Parathyroid adenoma (tissue), 2 donors: ENCODE results near the gene NSG1.

Experiments
- H2AFZ ChIP-seq: fragments of 300-600 bp; sonication (generic); one replicate; pipeline ENCODE4 v1.7.0; 2017; ENCODE audit warnings: antibody characterized with exemption, mild to moderate bottlenecking
- H3K27ac ChIP-seq: fragments of 300-600 bp; sonication (generic); one replicate; pipeline ENCODE4 v1.7.0; 2017
- H3K27me3 ChIP-seq: fragments of 300-600 bp; sonication (generic); one replicate; pipeline ENCODE4 v1.7.0; 2017; ENCODE audit warnings: low read length; ENCODE audit not compliant: control insufficient read depth, insufficient read depth
- H3K36me3 ChIP-seq: fragments of 300-600 bp; sonication (generic); one replicate; pipeline ENCODE4 v1.7.0; 2017; ENCODE audit warnings: low read length; ENCODE audit not compliant: control insufficient read depth, insufficient read depth
- H3K4me1 ChIP-seq: fragments of 300-600 bp; sonication (generic); one replicate; pipeline ENCODE4 v1.7.0; 2017; ENCODE audit warnings: control low read depth
- H3K4me2 ChIP-seq: fragments of 300-600 bp; sonication (generic); one replicate; pipeline ENCODE4 v1.7.0; 2017; ENCODE audit warnings: low read length
- H3K4me3 ChIP-seq: fragments of 300-600 bp; sonication (generic); one replicate; pipeline ENCODE4 v1.7.0; 2017; ENCODE audit warnings: low read depth, low read length
- H3K79me2 ChIP-seq: fragments of 300-600 bp; sonication (generic); one replicate; pipeline ENCODE4 v1.7.0; 2017; ENCODE audit warnings: control low read depth
- H3K9ac ChIP-seq: fragments of 300-600 bp; sonication (generic); one replicate; pipeline ENCODE4 v1.7.0; 2017; ENCODE audit warnings: mild to moderate bottlenecking
- H3K9me3 ChIP-seq: fragments of 300-600 bp; sonication (generic); one replicate; pipeline ENCODE4 v1.7.0; 2017; ENCODE audit warnings: low read length; ENCODE audit not compliant: control insufficient read depth
- TF ChIP-seq, protein P1 (sequence below): fragments of 300-600 bp; sonication (generic); IDR thresholded peaks from one replicate; pipeline ENCODE4 v1.7.0; 2017; ENCODE audit warnings: antibody characterized with exemption, mild to moderate bottlenecking
- donor health status: primary hyperparathyroidism.

NSG1 gene

DNA sequence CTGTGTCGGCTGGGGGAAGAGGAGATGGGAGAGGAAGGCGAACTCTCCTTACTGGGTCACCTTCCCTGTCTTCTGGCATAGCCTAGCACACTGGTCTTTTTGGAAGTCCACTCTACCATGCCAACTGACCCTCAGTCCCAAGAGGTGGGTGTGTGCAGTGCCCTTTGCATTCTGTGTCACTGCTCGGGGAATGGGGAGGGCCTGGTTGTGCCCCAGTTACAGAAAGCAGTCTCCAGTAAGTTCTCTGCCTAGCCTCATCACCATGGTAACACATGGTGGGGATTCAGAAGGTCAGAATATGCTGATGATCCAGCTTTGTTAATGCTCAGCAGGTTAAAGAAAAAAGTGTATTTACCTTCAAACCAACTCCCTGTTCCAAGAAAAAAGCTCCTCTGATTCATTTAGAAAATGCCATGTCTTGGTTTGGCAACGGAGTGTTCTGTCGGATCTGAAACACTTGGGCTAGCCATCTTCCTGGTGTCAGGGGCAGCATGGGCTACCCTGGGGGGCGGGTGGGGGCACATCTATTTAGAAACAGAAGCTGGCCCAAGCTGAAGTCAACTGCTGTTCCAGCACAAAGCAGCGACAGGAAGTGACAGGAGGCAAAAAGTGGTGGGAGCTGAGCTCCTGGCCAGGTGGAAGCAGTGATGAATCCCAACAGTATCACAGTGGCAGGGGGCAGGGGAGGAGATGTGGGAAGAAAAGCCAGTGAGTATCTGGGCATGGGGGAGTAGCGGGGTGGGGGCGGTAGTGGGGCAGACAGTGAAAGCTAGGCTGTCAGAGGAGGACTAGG is 37.0 kb downstream of the NSG1 start:
- no peak overlapping the region for H3K9ac ChIP-seq
- H2AFZ ChIP-seq: no peak overlapping the region
- no peaks in the 10 kb centered on the region for H3K79me2 ChIP-seq
- no peaks in the 10 kb centered on the region for H3K9me3 ChIP-seq
- no peaks in the 10 kb centered on the region for H3K36me3 ChIP-seq
- H3K4me2 ChIP-seq: no peak overlapping the region
- H3K27me3 ChIP-seq: no peaks in the 10 kb centered on the region
- no peak overlapping the region for H3K27ac ChIP-seq
- no peak overlapping the region for H3K4me3 ChIP-seq
- TF ChIP-seq, protein P1, sequence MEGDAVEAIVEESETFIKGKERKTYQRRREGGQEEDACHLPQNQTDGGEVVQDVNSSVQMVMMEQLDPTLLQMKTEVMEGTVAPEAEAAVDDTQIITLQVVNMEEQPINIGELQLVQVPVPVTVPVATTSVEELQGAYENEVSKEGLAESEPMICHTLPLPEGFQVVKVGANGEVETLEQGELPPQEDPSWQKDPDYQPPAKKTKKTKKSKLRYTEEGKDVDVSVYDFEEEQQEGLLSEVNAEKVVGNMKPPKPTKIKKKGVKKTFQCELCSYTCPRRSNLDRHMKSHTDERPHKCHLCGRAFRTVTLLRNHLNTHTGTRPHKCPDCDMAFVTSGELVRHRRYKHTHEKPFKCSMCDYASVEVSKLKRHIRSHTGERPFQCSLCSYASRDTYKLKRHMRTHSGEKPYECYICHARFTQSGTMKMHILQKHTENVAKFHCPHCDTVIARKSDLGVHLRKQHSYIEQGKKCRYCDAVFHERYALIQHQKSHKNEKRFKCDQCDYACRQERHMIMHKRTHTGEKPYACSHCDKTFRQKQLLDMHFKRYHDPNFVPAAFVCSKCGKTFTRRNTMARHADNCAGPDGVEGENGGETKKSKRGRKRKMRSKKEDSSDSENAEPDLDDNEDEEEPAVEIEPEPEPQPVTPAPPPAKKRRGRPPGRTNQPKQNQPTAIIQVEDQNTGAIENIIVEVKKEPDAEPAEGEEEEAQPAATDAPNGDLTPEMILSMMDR: no peak
- H3K4me1 ChIP-seq: no peaks in the 10 kb centered on the region

DNA sequence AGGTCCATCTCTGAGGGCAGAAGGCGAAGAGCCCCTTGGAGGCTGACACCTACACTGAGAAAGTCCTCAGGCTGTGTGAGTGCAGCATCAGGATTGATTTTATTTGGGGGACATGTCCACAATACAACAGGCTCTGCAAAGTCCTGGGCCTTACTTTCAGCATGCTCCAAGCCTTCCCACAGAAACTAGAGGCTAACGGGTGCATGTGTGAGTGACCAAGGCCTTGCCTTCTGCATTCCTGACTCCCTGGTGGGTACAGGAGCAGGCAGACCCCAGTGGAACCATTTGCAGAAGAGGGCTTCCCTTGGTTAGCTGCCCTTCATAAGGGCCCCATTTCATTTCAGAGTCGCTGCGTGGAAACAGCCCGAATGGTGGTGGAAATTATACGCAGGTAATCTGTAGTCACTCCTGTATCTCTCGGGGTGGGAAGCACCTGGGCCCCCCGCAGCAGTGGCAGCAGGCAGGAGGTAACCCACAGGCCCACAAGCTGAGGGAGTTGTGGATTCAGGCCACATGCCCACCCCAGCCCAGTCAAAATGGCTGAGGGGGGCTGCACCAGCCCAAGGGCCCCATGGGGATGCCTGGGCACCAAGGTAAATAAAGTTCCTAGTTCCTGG is 37.7 kb downstream of the NSG1 start:
- Histone ChIP-seq H3K27me3 (no peaks in the 10 kb centered on the region), H3K79me2 (no peaks in the 10 kb centered on the region), H2AFZ (no peak overlapping the region), H3K4me3 (no peak overlapping the region), H3K4me2 (no peak overlapping the region), H3K27ac (no peak overlapping the region), H3K4me1 (no peaks in the 10 kb centered on the region), H3K9me3 (no peaks in the 10 kb centered on the region), H3K9ac (no peak overlapping the region), H3K36me3 (no peaks in the 10 kb centered on the region)
- TF ChIP-seq, protein P1: no peak

DNA sequence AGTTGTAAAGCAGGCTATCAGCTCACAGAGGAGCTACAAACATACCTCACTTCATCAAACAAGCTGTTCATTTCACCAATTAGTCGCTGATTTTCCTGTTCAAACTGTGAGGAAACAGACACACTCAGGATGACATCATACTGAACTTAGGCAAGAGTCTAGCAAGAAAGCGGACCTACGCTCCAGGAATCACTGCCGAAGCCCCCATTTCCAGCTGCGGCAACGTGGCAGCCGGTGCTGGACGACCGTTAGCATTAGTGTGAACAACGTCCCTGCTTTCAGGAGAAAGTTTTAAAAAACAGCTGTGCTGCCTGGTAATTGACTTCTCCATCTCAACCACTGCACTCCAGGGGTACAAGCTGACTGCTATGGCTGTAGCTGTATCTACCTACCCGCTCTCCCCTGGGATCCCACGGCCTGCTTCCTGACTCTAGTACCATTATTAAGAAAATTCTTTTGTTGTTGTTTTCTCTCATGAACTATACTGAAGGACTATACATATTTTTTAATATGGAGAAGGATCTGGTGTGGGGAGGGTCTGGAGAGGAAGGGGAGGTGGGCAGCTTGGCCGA is 38.3 kb downstream of the NSG1 start:
- H3K4me2 ChIP-seq: no peak overlapping the region
- no peaks in the 10 kb centered on the region for H3K4me1 ChIP-seq
- no peaks in the 10 kb centered on the region for H3K9me3 ChIP-seq
- H3K79me2 ChIP-seq: no peaks in the 10 kb centered on the region
- H3K36me3 ChIP-seq: no peaks in the 10 kb centered on the region
- TF ChIP-seq, protein P1: no peak
- H3K27me3 ChIP-seq: no peaks in the 10 kb centered on the region
- no peak overlapping the region for H2AFZ ChIP-seq
- no peak overlapping the region for H3K4me3 ChIP-seq
- H3K27ac ChIP-seq: no peak overlapping the region
- H3K9ac ChIP-seq: no peak overlapping the region

DNA sequence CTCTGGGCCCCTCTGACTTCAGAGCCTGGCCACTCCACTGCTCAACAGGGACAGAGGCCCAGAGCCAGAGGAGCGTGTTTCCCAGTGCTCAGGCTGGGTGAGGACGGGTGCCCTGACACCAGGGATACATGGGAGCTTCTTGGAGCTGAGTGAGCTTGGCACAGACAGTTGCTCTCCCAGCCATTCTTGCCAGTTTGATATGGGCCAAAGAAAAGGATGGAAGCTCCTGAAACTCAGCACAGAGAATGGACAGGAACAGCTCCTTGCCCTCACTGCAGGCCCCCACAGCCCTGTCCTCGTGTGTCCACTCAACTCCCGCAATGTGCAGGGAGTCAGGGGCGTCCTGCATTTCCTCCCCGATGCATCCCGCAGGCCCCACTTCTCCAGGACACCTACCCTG is 38.8 kb downstream of the NSG1 start:
- Histone ChIP-seq H3K27ac (no peak overlapping the region), H3K79me2 (no peaks in the 10 kb centered on the region), H3K9me3 (no peaks in the 10 kb centered on the region), H3K9ac (no peak overlapping the region), H3K4me3 (no peak overlapping the region), H3K4me1 (no peaks in the 10 kb centered on the region), H3K4me2 (no peak overlapping the region), H3K36me3 (no peaks in the 10 kb centered on the region), H3K27me3 (no peaks in the 10 kb centered on the region), H2AFZ (no peak overlapping the region)
- TF ChIP-seq, protein P1: no peak
